GM12801 (cell line): ENCODE data around the gene PALMD.

Source experiments
- TF ChIP-seq, protein P1 (sequence below): IDR thresholded peaks from one replicate; pipeline ENCODE4 v1.5.1; 2011; ENCODE audit warnings: control low read depth; ENCODE audit not compliant: insufficient read length; ENCODE audit errors: extremely low read depth

The PALMD gene, protein sequence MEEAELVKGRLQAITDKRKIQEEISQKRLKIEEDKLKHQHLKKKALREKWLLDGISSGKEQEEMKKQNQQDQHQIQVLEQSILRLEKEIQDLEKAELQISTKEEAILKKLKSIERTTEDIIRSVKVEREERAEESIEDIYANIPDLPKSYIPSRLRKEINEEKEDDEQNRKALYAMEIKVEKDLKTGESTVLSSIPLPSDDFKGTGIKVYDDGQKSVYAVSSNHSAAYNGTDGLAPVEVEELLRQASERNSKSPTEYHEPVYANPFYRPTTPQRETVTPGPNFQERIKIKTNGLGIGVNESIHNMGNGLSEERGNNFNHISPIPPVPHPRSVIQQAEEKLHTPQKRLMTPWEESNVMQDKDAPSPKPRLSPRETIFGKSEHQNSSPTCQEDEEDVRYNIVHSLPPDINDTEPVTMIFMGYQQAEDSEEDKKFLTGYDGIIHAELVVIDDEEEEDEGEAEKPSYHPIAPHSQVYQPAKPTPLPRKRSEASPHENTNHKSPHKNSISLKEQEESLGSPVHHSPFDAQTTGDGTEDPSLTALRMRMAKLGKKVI

DNA sequence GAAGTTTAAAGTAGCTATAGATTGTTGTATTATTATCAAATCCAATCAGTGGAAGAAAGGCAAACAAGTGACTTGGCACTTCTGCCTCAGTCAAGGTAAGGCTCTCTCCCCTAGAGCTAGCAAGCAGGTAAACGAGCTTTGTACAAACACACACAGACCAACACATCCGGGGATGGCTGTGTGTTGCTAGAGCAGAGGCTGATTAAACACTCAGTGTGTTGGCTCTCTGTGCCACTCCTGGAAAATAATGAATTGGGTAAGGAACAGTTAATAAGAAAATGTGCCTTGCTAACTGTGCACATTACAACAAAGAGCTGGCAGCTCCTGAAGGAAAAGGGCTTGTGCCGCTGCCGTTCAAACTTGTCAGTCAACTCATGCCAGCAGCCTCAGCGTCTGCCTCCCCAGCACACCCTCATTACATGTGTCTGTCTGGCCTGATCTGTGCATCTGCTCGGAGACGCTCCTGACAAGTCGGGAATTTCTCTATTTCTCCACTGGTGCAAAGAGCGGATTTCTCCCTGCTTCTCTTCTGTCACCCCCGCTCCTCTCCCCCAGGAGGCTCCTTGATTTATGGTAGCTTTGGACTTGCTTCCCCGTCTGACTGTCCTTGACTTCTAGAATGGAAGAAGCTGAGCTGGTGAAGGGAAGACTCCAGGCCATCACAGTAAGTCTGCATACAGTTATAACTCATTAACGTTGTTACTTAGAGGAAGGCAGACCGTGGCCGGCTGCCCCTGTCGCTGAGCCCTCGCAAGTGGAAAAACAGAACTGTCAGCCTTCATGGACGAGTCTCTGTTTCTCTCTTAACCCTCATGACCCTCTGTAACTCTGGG, at the start of gene PALMD:
Gene PALMD (plus strand): TSS at position 415 of the 833 bp plus-strand sequence. CDS start 205 bp downstream, at position 620.
- TF ChIP-seq, protein P1, sequence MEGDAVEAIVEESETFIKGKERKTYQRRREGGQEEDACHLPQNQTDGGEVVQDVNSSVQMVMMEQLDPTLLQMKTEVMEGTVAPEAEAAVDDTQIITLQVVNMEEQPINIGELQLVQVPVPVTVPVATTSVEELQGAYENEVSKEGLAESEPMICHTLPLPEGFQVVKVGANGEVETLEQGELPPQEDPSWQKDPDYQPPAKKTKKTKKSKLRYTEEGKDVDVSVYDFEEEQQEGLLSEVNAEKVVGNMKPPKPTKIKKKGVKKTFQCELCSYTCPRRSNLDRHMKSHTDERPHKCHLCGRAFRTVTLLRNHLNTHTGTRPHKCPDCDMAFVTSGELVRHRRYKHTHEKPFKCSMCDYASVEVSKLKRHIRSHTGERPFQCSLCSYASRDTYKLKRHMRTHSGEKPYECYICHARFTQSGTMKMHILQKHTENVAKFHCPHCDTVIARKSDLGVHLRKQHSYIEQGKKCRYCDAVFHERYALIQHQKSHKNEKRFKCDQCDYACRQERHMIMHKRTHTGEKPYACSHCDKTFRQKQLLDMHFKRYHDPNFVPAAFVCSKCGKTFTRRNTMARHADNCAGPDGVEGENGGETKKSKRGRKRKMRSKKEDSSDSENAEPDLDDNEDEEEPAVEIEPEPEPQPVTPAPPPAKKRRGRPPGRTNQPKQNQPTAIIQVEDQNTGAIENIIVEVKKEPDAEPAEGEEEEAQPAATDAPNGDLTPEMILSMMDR = no peak

DNA sequence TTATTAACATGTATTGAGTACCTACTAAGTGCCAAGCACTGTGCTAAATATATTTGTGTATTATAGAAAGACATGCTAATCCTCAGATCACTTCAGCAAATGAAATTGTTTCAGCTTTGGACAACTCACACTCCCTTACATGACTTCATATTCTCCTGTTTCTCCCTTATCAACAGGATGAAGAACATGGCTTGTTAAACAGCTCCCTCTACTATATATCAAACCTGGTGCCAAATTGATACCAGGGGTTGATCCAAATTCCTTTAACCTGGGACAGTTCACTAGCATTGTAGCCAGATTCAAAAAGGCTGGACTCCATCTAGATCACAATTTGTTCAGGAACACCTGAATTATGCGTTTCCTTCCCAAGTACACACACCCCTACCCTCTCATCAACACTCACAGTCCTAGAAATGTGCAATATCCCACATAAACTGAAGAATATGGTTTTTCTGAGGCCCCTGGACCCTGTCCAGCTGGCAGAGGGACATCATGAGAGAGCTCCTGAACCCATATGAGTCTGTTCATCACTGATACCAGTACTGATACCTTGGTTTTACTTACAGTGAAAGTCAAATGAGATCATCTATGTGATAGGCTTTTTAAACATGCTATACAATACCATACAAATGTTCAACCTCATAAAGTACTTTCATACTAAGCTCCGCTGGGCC, 47.0 kb upstream of the PALMD start:
- TF ChIP-seq, protein P1 = no peak

DNA sequence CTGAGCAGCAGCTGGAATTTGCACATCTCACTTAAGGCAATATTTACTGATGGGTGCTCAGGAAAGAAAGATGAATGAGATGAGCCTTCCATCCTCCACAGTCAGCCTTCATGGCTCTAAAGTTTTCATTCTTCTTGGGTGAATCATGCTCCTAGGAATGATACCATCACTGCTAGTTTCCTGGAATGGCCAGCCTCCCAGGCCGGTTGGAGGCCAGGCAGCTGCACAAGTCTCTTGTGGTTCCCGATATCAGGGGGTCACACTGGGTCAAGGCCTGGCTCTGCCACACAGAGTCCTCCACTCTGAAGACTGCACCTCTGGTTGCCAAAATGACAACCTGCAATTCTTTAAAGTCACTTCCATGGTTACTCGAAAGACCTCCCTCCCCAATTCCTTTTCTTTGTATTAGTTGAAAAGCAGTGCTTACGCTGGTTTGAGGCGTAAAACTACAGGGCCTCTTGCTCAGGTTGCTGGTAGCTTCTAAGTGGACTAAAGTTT, 46.2 kb upstream of the PALMD start:
- TF ChIP-seq, protein P1 = no peak

DNA sequence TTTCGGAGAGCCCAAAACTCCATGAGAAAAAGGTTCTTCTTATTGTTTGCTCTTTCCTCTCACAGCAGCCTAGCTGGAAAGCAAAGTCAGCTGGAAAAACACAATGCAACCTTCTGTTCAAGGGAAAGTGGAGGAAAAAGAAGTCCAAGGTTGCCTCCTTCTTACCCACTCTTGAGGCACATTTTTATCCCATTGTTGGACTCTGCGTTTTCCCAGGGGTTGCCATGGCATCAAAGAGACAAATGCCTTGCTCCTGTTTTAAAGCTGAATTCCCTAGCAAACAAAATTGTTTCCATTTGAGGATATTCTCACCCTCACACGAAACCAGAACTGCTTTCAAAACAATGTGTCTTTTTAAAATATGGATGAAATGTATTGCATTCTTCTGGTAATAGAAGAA, 45.1 kb upstream of the PALMD start:
- TF ChIP-seq, protein P1 = no peak

DNA sequence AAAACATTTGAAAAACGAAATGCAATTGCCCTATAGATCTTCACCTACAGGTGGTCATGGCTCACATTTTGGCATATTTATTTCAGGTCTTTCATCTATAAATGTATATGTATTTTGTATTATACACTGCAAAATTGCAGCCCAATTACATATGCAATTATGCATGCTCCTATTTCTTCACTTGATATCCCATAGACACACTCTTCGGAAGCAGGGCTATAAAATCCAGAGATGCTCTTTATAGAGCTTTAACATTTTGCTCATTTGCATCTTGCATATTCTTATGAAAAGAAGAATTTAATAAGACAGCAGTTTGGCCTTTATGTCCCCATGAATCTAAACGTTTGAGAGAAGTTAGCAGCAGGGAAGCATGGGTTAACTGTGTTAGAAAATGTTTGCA, 44.7 kb upstream of the PALMD start:
- TF ChIP-seq, protein P1 = no peak

DNA sequence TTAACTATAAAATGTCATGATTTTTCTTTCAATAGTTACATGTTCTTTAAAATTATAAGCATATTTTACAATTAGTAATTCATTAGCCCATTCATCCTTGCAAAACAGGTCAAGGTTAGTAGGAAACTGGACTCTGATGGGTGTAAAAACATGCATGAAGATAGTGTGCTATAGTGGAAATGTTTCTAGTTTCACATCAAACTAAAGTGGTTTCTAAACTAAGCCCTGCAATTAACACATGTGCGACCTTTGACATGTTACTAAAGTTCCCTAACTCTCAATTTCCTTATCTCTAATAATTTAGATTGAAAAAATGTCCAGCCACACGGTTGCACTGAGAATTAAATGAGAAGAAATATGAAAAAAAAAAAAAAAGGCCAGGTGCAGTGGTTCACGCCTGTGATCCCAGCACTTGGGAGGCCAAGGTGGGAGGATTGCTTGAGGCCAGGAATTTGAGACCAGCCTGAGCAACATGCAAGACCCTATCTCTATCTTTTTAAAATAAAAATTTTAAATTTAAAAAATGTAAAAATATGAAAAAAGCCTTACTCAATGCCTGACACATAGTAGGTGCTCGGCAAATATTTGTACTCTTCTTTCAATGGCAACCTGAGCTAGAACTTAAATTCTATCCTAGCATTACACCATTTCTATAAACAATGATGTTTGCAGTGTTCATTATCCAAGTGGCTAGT, 44.1 kb upstream of the PALMD start:
- TF ChIP-seq, protein P1 = no peak
